ENCODE results near the gene GRK2. TPM values are rescaled to one million over a fixed set of nuclear protein-coding genes. Genes with fewer than 3 reads are reported as not detected.
"Not testable (repeated sequence)": the region's sequence is repeated elsewhere in the genome, so short reads cannot be mapped to it uniquely, and the experiment has no call there.

The GRK2 gene
- polyA plus RNA-seq, 1 donor from 2014 or later = 26.2 TPM

- H3K36me3 Mint-ChIP-seq = no peaks in the 10 kb centered on the region
- peaks cover 11 to 18% (median 13%) of the 10 kb centered on the region in 3 donors for H3K4me1 Mint-ChIP-seq
- H3K27ac Mint-ChIP-seq = peak overlapping the region in 2 of 3 donors; percentile 28 to 70
- H3K27me3 Mint-ChIP-seq = peaks cover 2% of the 10 kb centered on the region
- no peaks in the 10 kb centered on the region for H3K9me3 Mint-ChIP-seq
- peak overlapping the region in 1 of 4 donors; percentile 62 for H3K4me3 Mint-ChIP-seq
These were observed 47.0 kb downstream of the GRK2 start for GRCh38 chr11:67313125-67313890.

- H3K4me1 Mint-ChIP-seq = peaks cover 16 to 22% (median 20%) of the 10 kb centered on the region in 3 donors
- no peaks in the 10 kb centered on the region for H3K9me3 Mint-ChIP-seq
- peaks cover 5% of the 10 kb centered on the region for H3K27me3 Mint-ChIP-seq
- H3K36me3 Mint-ChIP-seq = no peaks in the 10 kb centered on the region
- peak overlapping the region in 3 of 4 donors; percentile 27 to 71 (median 67) for H3K4me3 Mint-ChIP-seq
- peak overlapping the region in 1 of 3 donors; percentile 91 for H3K27ac Mint-ChIP-seq
These were observed 47.9 kb downstream of the GRK2 start for GRCh38 chr11:67314218-67314617.

GRCh38 chr11:67315325-67315909 is 49.1 kb downstream of the GRK2 start:
- H3K27ac Mint-ChIP-seq = peak overlapping the region; percentile 25 to 84 (median 73)
- peak overlapping the region in 3 of 4 donors; percentile 75 to 95 (median 83) for H3K4me3 Mint-ChIP-seq
- no peaks in the 10 kb centered on the region for H3K9me3 Mint-ChIP-seq
- peaks cover 3% of the 10 kb centered on the region for H3K36me3 Mint-ChIP-seq
- H3K4me1 Mint-ChIP-seq = peaks cover 16 to 22% (median 18%) of the 10 kb centered on the region in 3 donors
- H3K27me3 Mint-ChIP-seq = peaks cover 5% of the 10 kb centered on the region

- Mint-ChIP-seq H3K27me3 (peaks cover 5% of the 10 kb centered on the region), H3K27ac (peak overlapping the region; percentile 93 to 99 (median 96)), H3K36me3 (peaks cover 4% of the 10 kb centered on the region), H3K9me3 (no peaks in the 10 kb centered on the region), H3K4me1 (peaks cover 16 to 22% (median 18%) of the 10 kb centered on the region in 3 donors), H3K4me3 (peak overlapping the region; percentile 95 to 98 (median 97))
These were observed 50.6 kb downstream of the GRK2 start for GRCh38 chr11:67316882-67317204.

GRCh38 chr11:67317205-67317887 is 51.1 kb downstream of the GRK2 start:
- Mint-ChIP-seq H3K36me3 (peaks cover 4% of the 10 kb centered on the region), H3K4me1 (peaks cover 14 to 21% (median 18%) of the 10 kb centered on the region in 3 donors)

GRCh38 chr11:67317888-67318555 is 51.7 kb downstream of the GRK2 start:
- peaks cover 4% of the 10 kb centered on the region for H3K36me3 Mint-ChIP-seq
- H3K27ac Mint-ChIP-seq = peak overlapping the region; percentile 93 to 99 (median 96)
- H3K27me3 Mint-ChIP-seq = peaks cover 5% of the 10 kb centered on the region
- H3K4me3 Mint-ChIP-seq = peak overlapping the region; percentile 95 to 98 (median 97)
- peaks cover 9 to 17% (median 11%) of the 10 kb centered on the region in 3 donors for H3K4me1 Mint-ChIP-seq
- H3K9me3 Mint-ChIP-seq = no peaks in the 10 kb centered on the region

More at GRCh38 chr11:67317205-67317887, 51.1 kb downstream of the GRK2 start:
- H3K27ac Mint-ChIP-seq = peak overlapping the region; percentile 93 to 99 (median 96)
- no peaks in the 10 kb centered on the region for H3K9me3 Mint-ChIP-seq
- peaks cover 5% of the 10 kb centered on the region for H3K27me3 Mint-ChIP-seq
- H3K4me3 Mint-ChIP-seq = peak overlapping the region; percentile 95 to 98 (median 97)

GRCh38 chr11:67318876-67319275 is 52.6 kb downstream of the GRK2 start:
- H3K36me3 Mint-ChIP-seq, H3K27me3 Mint-ChIP-seq, H3K9me3 Mint-ChIP-seq: not testable (repeated sequence)
- Mint-ChIP-seq H3K4me1 (peaks cover 6 to 17% (median 10%) of the 10 kb centered on the region in 3 donors), H3K4me3 (peak overlapping the region; percentile 60 to 98 (median 96)), H3K27ac (peak overlapping the region in 2 of 3 donors; percentile 93 to 96)

GRCh38 chr11:67320011-67320410 is 53.7 kb downstream of the GRK2 start:
- H3K9me3 Mint-ChIP-seq = no peaks in the 10 kb centered on the region
- H3K27me3 Mint-ChIP-seq = peaks cover 5% of the 10 kb centered on the region
- peak overlapping the region in 1 of 4 donors; percentile 1 for H3K4me3 Mint-ChIP-seq
- H3K27ac Mint-ChIP-seq = no peak overlapping the region
- H3K4me1 Mint-ChIP-seq = peaks cover 6 to 17% (median 10%) of the 10 kb centered on the region in 3 donors
- peaks cover 6% of the 10 kb centered on the region for H3K36me3 Mint-ChIP-seq

- Mint-ChIP-seq H3K27ac (no peak overlapping the region), H3K4me3 (peak overlapping the region in 1 of 4 donors; percentile 28)
These were observed 54.4 kb downstream of the GRK2 start for GRCh38 chr11:67320691-67321090.

GRCh38 chr11:67321313-67321871 is 55.1 kb downstream of the GRK2 start:
- Mint-ChIP-seq H3K27ac (peak overlapping the region in 1 of 3 donors; percentile 33), H3K36me3 (peaks cover 6% of the 10 kb centered on the region), H3K4me3 (peak overlapping the region in 1 of 4 donors; percentile 28), H3K27me3 (peaks cover 5% of the 10 kb centered on the region), H3K4me1 (peaks cover 6 to 12% (median 10%) of the 10 kb centered on the region in 3 donors), H3K9me3 (no peaks in the 10 kb centered on the region)

More at GRCh38 chr11:67320691-67321090, 54.4 kb downstream of the GRK2 start:
- H3K36me3 Mint-ChIP-seq = peaks cover 6% of the 10 kb centered on the region
- peaks cover 5% of the 10 kb centered on the region for H3K27me3 Mint-ChIP-seq
- no peaks in the 10 kb centered on the region for H3K9me3 Mint-ChIP-seq
- peaks cover 6 to 12% (median 10%) of the 10 kb centered on the region in 3 donors for H3K4me1 Mint-ChIP-seq

- Mint-ChIP-seq H3K4me3 (peak overlapping the region in 1 of 4 donors; percentile 39), H3K27me3 (peaks cover 5% of the 10 kb centered on the region), H3K9me3 (no peaks in the 10 kb centered on the region), H3K36me3 (peaks cover 6% of the 10 kb centered on the region), H3K27ac (peak overlapping the region in 1 of 3 donors; percentile 33), H3K4me1 (peaks cover 6 to 12% (median 9%) of the 10 kb centered on the region in 3 donors)
These were observed 55.8 kb downstream of the GRK2 start for GRCh38 chr11:67322049-67322448.

GRCh38 chr11:67323526-67323925 is 57.3 kb downstream of the GRK2 start:
- no peak overlapping the region for H3K4me3 Mint-ChIP-seq
- peaks cover 3 to 4% (median 3%) of the 10 kb centered on the region in 3 donors for H3K4me1 Mint-ChIP-seq
- peaks cover 6% of the 10 kb centered on the region for H3K36me3 Mint-ChIP-seq
- no peaks in the 10 kb centered on the region for H3K9me3 Mint-ChIP-seq
- peaks cover 2% of the 10 kb centered on the region for H3K27me3 Mint-ChIP-seq
- peak overlapping the region in 1 of 3 donors; percentile 43 for H3K27ac Mint-ChIP-seq

GRCh38 chr11:67332081-67332691 is 65.9 kb downstream of the GRK2 start:
- no peaks in the 10 kb centered on the region for H3K4me1 Mint-ChIP-seq
- H3K27me3 Mint-ChIP-seq = no peaks in the 10 kb centered on the region
- no peak overlapping the region for H3K27ac Mint-ChIP-seq
- no peak overlapping the region for H3K4me3 Mint-ChIP-seq
- H3K9me3 Mint-ChIP-seq = no peaks in the 10 kb centered on the region
- peaks cover 2% of the 10 kb centered on the region for H3K36me3 Mint-ChIP-seq
